Transverse colon (tissue), 4 donors: ENCODE data around the gene SLC7A14. TPM values are rescaled to one million over a fixed set of nuclear protein-coding genes. Genes with fewer than 3 reads are reported as not detected.

Source experiments
- DNase-seq: peaks from one replicate; pipeline ENCODE4 v3.0.0-alpha.2; 2019
- H3K27ac ChIP-seq, 4 donors: fragments of 200-600 bp; sonication (generic); 2 replicates each; pipeline ENCODE4 v1.5.1; 2016 to 2018; ENCODE audit warnings: inconsistent platforms in 4 of 4
- H3K27me3 ChIP-seq: fragments of 200-600 bp; sonication (generic); 2 replicates; pipeline ENCODE4 v1.5.1; 2017; ENCODE audit warnings: inconsistent platforms
- H3K36me3 ChIP-seq, 4 donors: fragments of 200-600 bp; sonication (generic); 2 replicates each; pipeline ENCODE4 v1.5.1; 2017 to 2019; ENCODE audit warnings: inconsistent platforms in 4 of 4
- H3K4me1 ChIP-seq, 4 donors: fragments of 200-600 bp; sonication (generic); 2 replicates each; pipeline ENCODE4 v1.5.1; 2017 to 2020; ENCODE audit warnings: inconsistent platforms in 4 of 4
- H3K4me3 ChIP-seq, 4 donors: fragments of 200-600 bp; sonication (generic); 1 replicate in 1 of 4; 2 replicates in 3 of 4; pipeline versions ENCODE4 v1.5.1 to v1.6.1; 2017 to 2019; ENCODE audit warnings: inconsistent platforms in 4 of 4
- H3K9me3 ChIP-seq, 2 donors: fragments of 200-600 bp; sonication (generic); 2 replicates each; pipeline ENCODE4 v1.5.1; 2017 to 2019; ENCODE audit warnings: inconsistent platforms in 2 of 2
- CTCF ChIP-seq, 5 experiments: fragments of 200-600 bp in 3 of 5; fragments of 450-650 bp in 2 of 5; sonication (generic) in 3 of 5; IDR thresholded peaks; 1 replicate in 2 of 5; 2 replicates in 3 of 5; pipeline ENCODE4 v1.5.1; 2016 to 2017; ENCODE audit warnings: antibody characterized with exemption in 5 of 5, inconsistent platforms in 3 of 5, mild to moderate bottlenecking in 2 of 5, moderate library complexity in 1 of 5
- EP300 ChIP-seq: sonication (generic); formaldehyde crosslinking; IDR thresholded peaks from one replicate; pipeline ENCODE4 v1.6.1; 2017; ENCODE audit warnings: antibody characterized with exemption, low read depth
- POLR2A ChIP-seq: fragments of 450-650 bp; IDR thresholded peaks from one replicate; pipeline ENCODE4 v1.6.1; 2016; ENCODE audit warnings: antibody characterized with exemption, mild to moderate bottlenecking, moderate library complexity
- POLR2AphosphoS5 ChIP-seq, 3 donors: sonication (generic); formaldehyde crosslinking; IDR thresholded peaks; one replicate each; pipeline ENCODE4 v1.6.1; 2016; ENCODE audit warnings: antibody characterized with exemption in 3 of 3
- WGBS, 2 donors: methylation state at CpG; one replicate each; pipeline ENCODE4 v1.1.5; 2018; ENCODE audit warnings: low coverage in 1 of 2; 5-methylcytosine and 5-hydroxymethylcytosine counted together
- in situ Hi-C, 4 donors: fragments of 200-750 bp; cut with MboI; loops; one replicate each; pipeline versions ENCODE4 v1.15.0 to v1.15.1; 2017; ENCODE audit warnings: low sequenced_read_pairs in 3 of 4, low pct_ligation_motif_present in 1 of 4, low pct_unique_long_range_greater_than_20kb in 1 of 4
- intact Hi-C: fragments of 100-400 bp; cut with DNase I; formaldehyde crosslinking; loops from one replicate; pipeline ENCODE4 v1.15.1; 2023; ENCODE audit warnings: low total_unique reads
- total RNA-seq, 4 donors: library from RNA; depleted of rRNA; stranded (reverse); fragments of >200 nt; gene quantifications; one replicate each; pipeline ENCODE4 v1.1.0, GENCODE V29; 2016

Gene SLC7A14
- total RNA-seq, 4 donors from 2014 or later, result 0.48 to 0.80 (median 0.72) TPM

GRCh38 chr3:170437696-170438407, 148.0 kb downstream of the SLC7A14 start:
- H3K9me3 ChIP-seq, result no peaks in the 10 kb centered on the region
- no peaks in the 10 kb centered on the region for H3K27me3 ChIP-seq
- no peak for TF ChIP-seq EP300
- no peak for TF ChIP-seq POLR2A
- TF ChIP-seq POLR2AphosphoS5 (IDR thresholded peaks at IDR 0.05), result no peak
- no peak for TF ChIP-seq CTCF (IDR thresholded peaks at IDR 0.05)
- no peaks in the 10 kb centered on the region for H3K36me3 ChIP-seq
- H3K4me3 ChIP-seq, result no peak overlapping the region
- no peaks in the 10 kb centered on the region for H3K4me1 ChIP-seq
- no peak overlapping the region for H3K27ac ChIP-seq
- intact Hi-C loops, result no loop called here
- in situ Hi-C loops, result loop anchor here in 1 of 4 donors (25.0 kb wide), 1 partner anchor 374 kb away; no protein-coding TSS in a partner anchor
- 71 to 100% methylated on average over 2 to 10 of the region's 10 CpGs for WGBS, 2 donors
- DNase-seq, result no peak

- WGBS, 2 donors, result 83 to 89% methylated on average over 4 of the region's 4 CpGs
- H3K4me1 ChIP-seq, result no peaks in the 10 kb centered on the region
- no peaks in the 10 kb centered on the region for H3K9me3 ChIP-seq
- DNase-seq, result no peak
- no peak overlapping the region for H3K27ac ChIP-seq
- no peaks in the 10 kb centered on the region for H3K36me3 ChIP-seq
- intact Hi-C loops (no loop called here), in situ Hi-C loops (loop anchor here in 1 of 4 donors (25.0 kb wide), 1 partner anchor 375 kb away; no protein-coding TSS in a partner anchor)
- no peak for TF ChIP-seq POLR2AphosphoS5 (IDR thresholded peaks at IDR 0.05)
- no peak for TF ChIP-seq POLR2A
- TF ChIP-seq EP300, result no peak
- no peak for TF ChIP-seq CTCF (IDR thresholded peaks at IDR 0.05)
- no peaks in the 10 kb centered on the region for H3K27me3 ChIP-seq
- H3K4me3 ChIP-seq, result no peak overlapping the region
Observed at GRCh38 chr3:170437176-170437575, 148.7 kb downstream of the SLC7A14 start.

- TF ChIP-seq POLR2A (no peak), CTCF (IDR thresholded peaks at IDR 0.05) (no peak), EP300 (no peak), POLR2AphosphoS5 (IDR thresholded peaks at IDR 0.05) (no peak)
- no peak for DNase-seq
- WGBS, 2 donors, result 90 to 91% methylated on average over 2 of the region's 2 CpGs
- Histone ChIP-seq H3K4me3 (no peak overlapping the region), H3K4me1 (no peaks in the 10 kb centered on the region), H3K27me3 (no peaks in the 10 kb centered on the region), H3K9me3 (no peaks in the 10 kb centered on the region), H3K36me3 (no peaks in the 10 kb centered on the region), H3K27ac (no peak overlapping the region)
- intact Hi-C loops (no loop called here), in situ Hi-C loops (loop anchor here in 1 of 4 donors (25.0 kb wide), 1 partner anchor 376 kb away; no protein-coding TSS in a partner anchor)
Observed at GRCh38 chr3:170436697-170437096, 149.2 kb downstream of the SLC7A14 start.

- TF ChIP-seq POLR2AphosphoS5 (IDR thresholded peaks at IDR 0.05) (no peak), EP300 (no peak), POLR2A (no peak), CTCF (IDR thresholded peaks at IDR 0.05) (no peak)
- Histone ChIP-seq H3K27ac (no peak overlapping the region), H3K4me1 (no peaks in the 10 kb centered on the region), H3K9me3 (no peaks in the 10 kb centered on the region), H3K4me3 (no peak overlapping the region), H3K36me3 (no peaks in the 10 kb centered on the region), H3K27me3 (no peaks in the 10 kb centered on the region)
- no peak for DNase-seq
- intact Hi-C loops (no loop called here), in situ Hi-C loops (loop anchor here in 1 of 4 donors (25.0 kb wide), 1 partner anchor 380 kb away; no protein-coding TSS in a partner anchor)
- WGBS, 2 donors, result 92 to 94% methylated on average over 2 to 14 of the region's 14 CpGs
Observed at GRCh38 chr3:170432416-170432815, 153.5 kb downstream of the SLC7A14 start.
